CD4-positive, alpha-beta T cell (primary cell): ENCODE results near the gene KRTAP10-5. TPM values are rescaled to one million over a fixed set of nuclear protein-coding genes. Genes with fewer than 3 reads are reported as not detected.

Source experiments
- ATAC-seq: fragments of 200-7000 bp; cut with Tn5 transposase; one replicate; pipeline ENCODE4 v1.10.0; 2022; ENCODE audit warnings: mild to moderate bottlenecking; ENCODE audit not compliant: poor library complexity
- CTCF ChIA-PET: fragments of 350-600 bp; sonication (Branson Sonifier 250); formaldehyde crosslinking; loops from one replicate; lab custom pipeline; 2021; ENCODE audit warnings: antibody characterized with exemption, inconsistent platforms; lab: Charles Lee
- POLR2A ChIA-PET: fragments of 350-600 bp; sonication (Branson Sonifier 250); formaldehyde crosslinking; loops from one replicate; lab custom pipeline; 2021; ENCODE audit warnings: antibody characterized with exemption, inconsistent platforms; lab: Charles Lee
- DNase-seq, 14 experiments: peaks; one replicate each; pipeline ENCODE4 v3.0.0-alpha.2; 2013 to 2020; ENCODE audit warnings: mixed read lengths in 2 of 14
- H3K27ac ChIP-seq, 2 donors: one replicate each; pipeline versions ENCODE4 v1.5.1 to v1.7.0; 2013; ENCODE audit warnings: low read length in 2 of 2, low read depth in 1 of 2, mild to moderate bottlenecking in 1 of 2
- H3K27me3 ChIP-seq, 2 experiments: 1 replicate in 1 of 2; 2 replicates in 1 of 2; pipeline versions ENCODE4 v1.6.1 to v1.7.0; 2013; ENCODE audit warnings: low read length in 2 of 2, control low read depth in 1 of 2, mild to moderate bottlenecking in 1 of 2, moderate library complexity in 1 of 2; ENCODE audit not compliant: insufficient read depth in 2 of 2, control insufficient read depth in 1 of 2
- H3K36me3 ChIP-seq: one replicate; pipeline ENCODE4 v1.6.1; 2013; ENCODE audit warnings: low read length, control low read depth; ENCODE audit not compliant: insufficient read depth
- H3K4me1 ChIP-seq: one replicate; pipeline ENCODE4 v1.6.1; 2013; ENCODE audit warnings: low read length, control low read depth; ENCODE audit not compliant: insufficient read depth
- H3K4me3 ChIP-seq: one replicate; pipeline ENCODE4 v1.5.1; 2013; ENCODE audit warnings: mild to moderate bottlenecking, low read length, moderate library complexity
- H3K9me3 ChIP-seq, 2 experiments: 1 replicate in 1 of 2; 2 replicates in 1 of 2; pipeline versions ENCODE4 v1.6.1 to v1.7.0; 2013; ENCODE audit warnings: low read length in 2 of 2, mild to moderate bottlenecking in 2 of 2, control low read depth in 1 of 2, moderate library complexity in 1 of 2; ENCODE audit not compliant: control insufficient read depth in 1 of 2, insufficient read depth in 1 of 2
- H3K27ac Mint-ChIP-seq: one replicate; pipeline ENCODE4 v1.8.0; 2020; ENCODE audit warnings: mixed read lengths
- H3K27me3 Mint-ChIP-seq: one replicate; pipeline ENCODE4 v1.8.0; 2021; ENCODE audit warnings: mixed read lengths
- H3K36me3 Mint-ChIP-seq: one replicate; pipeline ENCODE4 v1.8.0; 2021; ENCODE audit warnings: low read depth, mixed read lengths
- H3K4me1 Mint-ChIP-seq: one replicate; pipeline ENCODE4 v1.8.0; 2021; ENCODE audit warnings: low read depth, mixed read lengths
- H3K4me3 Mint-ChIP-seq: one replicate; pipeline ENCODE4 v1.8.0; 2020; ENCODE audit warnings: mild to moderate bottlenecking, mixed read lengths
- H3K9me3 Mint-ChIP-seq: one replicate; pipeline ENCODE4 v1.8.0; 2020; ENCODE audit warnings: mixed read lengths
- intact Hi-C, 2 experiments: fragments of 100-400 bp; cut with DNase I in 1 of 2; cut with micrococcal nuclease in 1 of 2; formaldehyde crosslinking; loops; one replicate each; pipeline versions ENCODE4 v1.15.1 to v1.9.0; 2023 to 2025; cut with DNase I, micrococcal nuclease
- total RNA-seq, 174 experiments: library from RNA in 2 of 174; stranded (reverse) in 2 of 174; gene quantifications; one replicate each; pipeline ENCODE4 v1.2.3 and lab custom pipeline; 2021 to 2026
- TF ChIP-seq, protein P1 (sequence below): fragments of 200-600 bp; IDR thresholded peaks from one replicate; pipeline ENCODE4 v1.8.0; 2022; ENCODE audit warnings: antibody characterized with exemption, mild to moderate bottlenecking

KRTAP10-5 gene
- total RNA-seq, 2 experiments from 2014 or later, result not detected

DNA sequence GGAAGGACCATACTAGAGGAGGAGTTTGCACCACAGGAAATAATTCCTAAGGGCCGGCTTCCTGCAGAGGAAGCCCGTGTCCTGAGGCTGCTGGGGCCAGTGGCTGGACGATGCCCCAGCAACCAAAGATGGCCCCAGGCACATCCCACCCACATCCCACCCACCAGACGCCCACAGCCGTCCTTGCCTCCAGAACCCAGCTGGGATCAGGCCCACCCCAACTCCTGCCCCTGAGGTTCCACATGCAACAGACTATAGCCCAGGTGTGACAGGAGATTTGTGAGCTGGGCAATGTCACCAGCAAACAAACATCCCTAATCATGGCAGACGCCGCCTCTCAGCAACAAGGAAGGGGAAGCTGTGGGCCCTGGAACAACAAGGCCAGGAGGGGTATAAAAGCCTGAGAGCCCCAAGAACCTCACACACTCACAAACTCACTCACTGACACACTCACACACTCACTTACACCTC lies 46.3 kb upstream of the KRTAP10-5 start, which contains the start of gene KRTAP10-9:
Gene KRTAP10-9 (plus strand): TSS at position 421 of the 471 bp plus-strand sequence. CDS start 79 bp downstream, outside the sequence.
- no peak within 1 kb of the TSS for H3K27ac Mint-ChIP-seq
- H3K27ac ChIP-seq, result no peak within 1 kb of the TSS
- H3K4me3 ChIP-seq, result no peak within 1 kb of the TSS
- no peak for ATAC-seq
- no peaks in the 10 kb centered on the region for H3K36me3 ChIP-seq
- H3K27me3 ChIP-seq, result no peaks in the 10 kb centered on the region
- H3K27me3 Mint-ChIP-seq, result no peaks in the 10 kb centered on the region
- intact Hi-C loops, result no loop called here
- H3K9me3 Mint-ChIP-seq, result peaks cover 21% of the 10 kb centered on the region
- peaks cover 47% of the 10 kb centered on the region for H3K4me1 ChIP-seq
- H3K36me3 Mint-ChIP-seq, result peaks cover 44% of the 10 kb centered on the region
- CTCF ChIA-PET, result no interaction called here
- peaks cover 25% of the 10 kb centered on the region for H3K4me1 Mint-ChIP-seq
- no peak for DNase-seq
- peaks cover 33 to 39% of the 10 kb centered on the region in 2 experiments for H3K9me3 ChIP-seq
- TF ChIP-seq, protein P1, sequence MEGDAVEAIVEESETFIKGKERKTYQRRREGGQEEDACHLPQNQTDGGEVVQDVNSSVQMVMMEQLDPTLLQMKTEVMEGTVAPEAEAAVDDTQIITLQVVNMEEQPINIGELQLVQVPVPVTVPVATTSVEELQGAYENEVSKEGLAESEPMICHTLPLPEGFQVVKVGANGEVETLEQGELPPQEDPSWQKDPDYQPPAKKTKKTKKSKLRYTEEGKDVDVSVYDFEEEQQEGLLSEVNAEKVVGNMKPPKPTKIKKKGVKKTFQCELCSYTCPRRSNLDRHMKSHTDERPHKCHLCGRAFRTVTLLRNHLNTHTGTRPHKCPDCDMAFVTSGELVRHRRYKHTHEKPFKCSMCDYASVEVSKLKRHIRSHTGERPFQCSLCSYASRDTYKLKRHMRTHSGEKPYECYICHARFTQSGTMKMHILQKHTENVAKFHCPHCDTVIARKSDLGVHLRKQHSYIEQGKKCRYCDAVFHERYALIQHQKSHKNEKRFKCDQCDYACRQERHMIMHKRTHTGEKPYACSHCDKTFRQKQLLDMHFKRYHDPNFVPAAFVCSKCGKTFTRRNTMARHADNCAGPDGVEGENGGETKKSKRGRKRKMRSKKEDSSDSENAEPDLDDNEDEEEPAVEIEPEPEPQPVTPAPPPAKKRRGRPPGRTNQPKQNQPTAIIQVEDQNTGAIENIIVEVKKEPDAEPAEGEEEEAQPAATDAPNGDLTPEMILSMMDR, result no peak
- POLR2A ChIA-PET, result no interaction called here
- H3K4me3 Mint-ChIP-seq, result no peak within 1 kb of the TSS

- Histone ChIP-seq H3K27ac (no peak overlapping the region), H3K4me3 (no peak overlapping the region), H3K36me3 (no peaks in the 10 kb centered on the region), H3K9me3 (peaks cover 29 to 37% of the 10 kb centered on the region in 2 experiments), H3K27me3 (no peaks in the 10 kb centered on the region), H3K4me1 (peaks cover 47% of the 10 kb centered on the region)
- H3K36me3 Mint-ChIP-seq, result peaks cover 45% of the 10 kb centered on the region
- no peak for ATAC-seq
- intact Hi-C loops, result no loop called here
- TF ChIP-seq, protein P1, result no peak
- POLR2A ChIA-PET, result no interaction called here
- peaks cover 21% of the 10 kb centered on the region for H3K9me3 Mint-ChIP-seq
- H3K27me3 Mint-ChIP-seq, result no peaks in the 10 kb centered on the region
- no peak overlapping the region for H3K4me3 Mint-ChIP-seq
- CTCF ChIA-PET, result no interaction called here
- H3K27ac Mint-ChIP-seq, result no peak overlapping the region
- peak in 1 of 14 experiments; percentile 68 for DNase-seq
- peaks cover 25% of the 10 kb centered on the region for H3K4me1 Mint-ChIP-seq
Measured at GRCh38 chr21:44626262-44626661, 45.9 kb upstream of the KRTAP10-5 start.

GRCh38 chr21:44625756-44626155 lies 45.4 kb upstream of the KRTAP10-5 start:
- ATAC-seq (no peak), DNase-seq (no peak)
- H3K27me3 Mint-ChIP-seq, result no peaks in the 10 kb centered on the region
- intact Hi-C loops, result no loop called here
- H3K4me3 ChIP-seq, result no peak overlapping the region
- H3K36me3 ChIP-seq, result no peaks in the 10 kb centered on the region
- peaks cover 24 to 36% of the 10 kb centered on the region in 2 experiments for H3K9me3 ChIP-seq
- no peak overlapping the region for H3K27ac Mint-ChIP-seq
- peaks cover 22% of the 10 kb centered on the region for H3K9me3 Mint-ChIP-seq
- H3K4me3 Mint-ChIP-seq, result no peak overlapping the region
- ChIA-PET CTCF (no interaction called here), POLR2A (no interaction called here)
- H3K4me1 ChIP-seq, result peaks cover 46% of the 10 kb centered on the region
- TF ChIP-seq, protein P1, result no peak
- H3K4me1 Mint-ChIP-seq, result peaks cover 23% of the 10 kb centered on the region
- H3K36me3 Mint-ChIP-seq, result peaks cover 43% of the 10 kb centered on the region
- H3K27me3 ChIP-seq, result no peaks in the 10 kb centered on the region
- H3K27ac ChIP-seq, result no peak overlapping the region
